GM23338 (cell line): Measurements from ENCODE around the gene IGSF11.

Experiments used
- CREB1 ChIP-seq: fragments of 250-450 bp; sonication (Bioruptor Pico); IDR thresholded peaks from 2 replicates; pipeline ENCODE4 v1.5.0; 2020; ENCODE audit warnings: low read depth, mild to moderate bottlenecking, moderate library complexity
- CTCF ChIP-seq, 2 experiments: fragments of 200-600 bp in 1 of 2; sonication (generic) in 1 of 2; conservative IDR thresholded peaks; 2 replicates each; pipeline versions ENCODE4 v1.5.1 to v1.6.1; 2016 to 2017; ENCODE audit warnings: antibody characterized with exemption in 2 of 2, low read depth in 2 of 2, mild to moderate bottlenecking in 2 of 2, moderate library complexity in 1 of 2
- EZH2 ChIP-seq: fragments of 200-600 bp; sonication (generic); IDR thresholded peaks from one replicate; pipeline ENCODE4 v1.8.0; 2017; ENCODE audit warnings: antibody characterized with exemption, mild to moderate bottlenecking, low read depth; ENCODE audit not compliant: unreplicated experiment
- EZH2phosphoT487 ChIP-seq: fragments of 200-600 bp; sonication (generic); IDR thresholded peaks from one replicate; pipeline ENCODE4 v1.8.1; 2018; ENCODE audit warnings: antibody characterized with exemption; ENCODE audit not compliant: unreplicated experiment
- JUNB ChIP-seq: IDR thresholded peaks from one replicate; pipeline ENCODE4 v1.6.1; 2016; ENCODE audit warnings: antibody characterized with exemption; ENCODE audit not compliant: unreplicated experiment
- POLR2AphosphoS5 ChIP-seq: IDR thresholded peaks from 2 replicates; pipeline ENCODE4 v1.6.1; 2016; ENCODE audit warnings: antibody characterized with exemption, low read depth
- REST ChIP-seq: IDR thresholded peaks from one replicate; pipeline ENCODE4 v1.6.1; 2018; ENCODE audit warnings: antibody characterized with exemption; ENCODE audit not compliant: unreplicated experiment

- TF ChIP-seq CTCF (conservative IDR thresholded peaks at IDR 0.05; ENCODE audit: low read depth in 2 of 2) (no peak), EZH2phosphoT487 (no peak), POLR2AphosphoS5 (no peak), EZH2 (no peak), CREB1 (no peak), JUNB (no peak), REST (no peak)
Measured at GRCh38 chr3:118988198-118989130, 46.2 kb downstream of the IGSF11 start.
